LNCAP (cell line): Measurements from ENCODE around the gene RBM20.

Source experiments
- TF ChIP-seq, protein P1 (sequence below): fragments of 450-650 bp; IDR thresholded peaks from 2 replicates; pipeline ENCODE4 v1.5.1; 2017; ENCODE audit warnings: mild to moderate bottlenecking

Gene RBM20

GRCh38 chr10:110649347-110650264, 5.5 kb downstream of the RBM20 start:
- TF ChIP-seq, protein P1, sequence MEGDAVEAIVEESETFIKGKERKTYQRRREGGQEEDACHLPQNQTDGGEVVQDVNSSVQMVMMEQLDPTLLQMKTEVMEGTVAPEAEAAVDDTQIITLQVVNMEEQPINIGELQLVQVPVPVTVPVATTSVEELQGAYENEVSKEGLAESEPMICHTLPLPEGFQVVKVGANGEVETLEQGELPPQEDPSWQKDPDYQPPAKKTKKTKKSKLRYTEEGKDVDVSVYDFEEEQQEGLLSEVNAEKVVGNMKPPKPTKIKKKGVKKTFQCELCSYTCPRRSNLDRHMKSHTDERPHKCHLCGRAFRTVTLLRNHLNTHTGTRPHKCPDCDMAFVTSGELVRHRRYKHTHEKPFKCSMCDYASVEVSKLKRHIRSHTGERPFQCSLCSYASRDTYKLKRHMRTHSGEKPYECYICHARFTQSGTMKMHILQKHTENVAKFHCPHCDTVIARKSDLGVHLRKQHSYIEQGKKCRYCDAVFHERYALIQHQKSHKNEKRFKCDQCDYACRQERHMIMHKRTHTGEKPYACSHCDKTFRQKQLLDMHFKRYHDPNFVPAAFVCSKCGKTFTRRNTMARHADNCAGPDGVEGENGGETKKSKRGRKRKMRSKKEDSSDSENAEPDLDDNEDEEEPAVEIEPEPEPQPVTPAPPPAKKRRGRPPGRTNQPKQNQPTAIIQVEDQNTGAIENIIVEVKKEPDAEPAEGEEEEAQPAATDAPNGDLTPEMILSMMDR = no peak

DNA sequence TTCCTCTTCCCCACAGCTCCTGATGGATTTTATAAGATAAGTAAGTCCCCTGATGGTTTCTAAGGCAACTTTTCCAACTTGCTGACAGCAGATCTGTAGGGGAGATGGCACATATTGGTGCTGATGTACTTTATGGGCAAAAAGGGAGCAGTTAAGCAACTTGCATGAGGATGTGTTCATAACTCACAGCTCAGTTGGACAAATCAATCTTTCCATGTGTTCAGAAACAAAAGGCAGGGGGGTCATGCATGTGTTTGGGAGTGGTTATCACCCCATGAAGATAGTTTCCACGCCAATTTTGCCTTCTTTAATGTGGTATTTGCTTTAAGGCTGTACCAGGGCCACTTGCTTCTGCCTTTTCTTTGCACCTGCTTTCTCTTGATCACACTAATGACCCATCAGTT, 6.1 kb downstream of the RBM20 start:
- TF ChIP-seq, protein P1 = no peak

DNA sequence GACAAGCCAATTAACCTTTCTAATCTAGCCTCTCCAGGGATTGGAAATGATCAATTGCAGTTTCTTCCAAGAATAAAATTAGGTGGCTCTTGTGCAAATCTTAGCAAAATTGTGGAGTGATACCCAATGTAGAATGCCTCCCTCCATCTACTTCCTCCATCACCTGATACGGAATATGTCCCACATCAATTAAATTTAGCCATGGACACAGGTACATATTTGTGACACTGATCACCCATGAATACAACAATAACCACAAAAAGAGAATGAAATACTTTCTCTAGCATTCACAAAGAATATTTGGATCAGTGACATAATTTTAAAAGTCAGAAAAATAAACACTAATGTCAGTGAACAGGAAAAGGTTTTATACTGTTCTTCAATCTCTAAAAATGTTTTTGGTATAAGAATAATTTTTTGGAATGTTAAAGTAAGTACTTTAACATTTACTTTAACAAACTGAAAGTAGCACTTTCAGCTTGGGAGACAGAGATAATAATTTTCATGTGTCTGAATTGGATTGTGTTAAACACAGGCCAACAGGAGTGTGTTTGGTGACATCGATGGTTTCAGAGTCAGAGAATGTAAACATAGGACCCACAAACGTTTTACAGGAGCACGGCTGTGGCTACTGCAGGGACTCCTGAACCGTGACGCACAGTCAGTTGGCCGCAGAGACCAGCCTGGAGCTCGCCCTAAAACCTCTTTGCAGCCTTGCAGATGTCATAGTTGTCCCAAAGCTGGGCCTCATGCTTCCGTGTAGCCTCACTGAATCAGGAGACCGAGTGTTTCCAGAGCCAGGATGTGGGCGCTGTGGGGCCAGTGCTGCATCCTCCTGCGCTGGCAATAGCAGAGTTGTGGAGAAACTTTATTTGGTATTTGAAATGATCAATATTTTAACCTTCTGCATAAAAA, 7.2 kb downstream of the RBM20 start:
- TF ChIP-seq, protein P1 = no peak

DNA sequence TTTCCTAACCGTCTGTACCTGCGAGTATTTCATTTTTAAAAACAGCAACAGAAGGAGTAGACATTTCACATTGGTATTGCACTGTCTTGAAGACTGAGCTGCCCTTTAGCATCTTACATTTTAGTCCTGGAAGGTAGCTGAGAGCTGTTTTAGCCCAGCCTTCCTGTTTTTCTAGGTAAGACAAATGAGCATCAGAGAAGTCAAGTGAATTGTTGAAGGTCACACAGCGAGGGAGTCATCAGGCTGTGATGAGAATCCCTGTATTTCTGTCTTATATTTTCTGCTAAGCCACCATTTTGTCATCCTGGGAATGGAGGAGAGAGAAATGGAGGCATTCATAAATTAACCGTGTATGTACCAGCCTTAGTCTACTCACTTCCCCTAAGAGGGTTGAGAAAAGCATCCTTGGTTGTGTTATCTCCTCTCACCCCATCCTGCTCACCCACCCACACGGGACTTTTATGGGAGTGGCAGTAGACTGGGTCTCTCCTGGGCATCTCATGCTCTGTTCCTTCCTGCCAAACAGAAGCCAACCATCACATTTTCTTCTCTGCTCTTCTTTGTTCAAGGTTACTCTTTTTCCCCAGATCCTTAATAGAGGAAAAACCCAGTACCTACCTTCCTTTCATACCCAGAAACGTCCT, 8.5 kb downstream of the RBM20 start:
- TF ChIP-seq, protein P1 = no peak

GRCh38 chr10:110655320-110655719, 11.2 kb downstream of the RBM20 start:
- TF ChIP-seq, protein P1 = no peak

- TF ChIP-seq, protein P1 = no peak
Observed at GRCh38 chr10:110656612-110657011, 12.5 kb downstream of the RBM20 start.

DNA sequence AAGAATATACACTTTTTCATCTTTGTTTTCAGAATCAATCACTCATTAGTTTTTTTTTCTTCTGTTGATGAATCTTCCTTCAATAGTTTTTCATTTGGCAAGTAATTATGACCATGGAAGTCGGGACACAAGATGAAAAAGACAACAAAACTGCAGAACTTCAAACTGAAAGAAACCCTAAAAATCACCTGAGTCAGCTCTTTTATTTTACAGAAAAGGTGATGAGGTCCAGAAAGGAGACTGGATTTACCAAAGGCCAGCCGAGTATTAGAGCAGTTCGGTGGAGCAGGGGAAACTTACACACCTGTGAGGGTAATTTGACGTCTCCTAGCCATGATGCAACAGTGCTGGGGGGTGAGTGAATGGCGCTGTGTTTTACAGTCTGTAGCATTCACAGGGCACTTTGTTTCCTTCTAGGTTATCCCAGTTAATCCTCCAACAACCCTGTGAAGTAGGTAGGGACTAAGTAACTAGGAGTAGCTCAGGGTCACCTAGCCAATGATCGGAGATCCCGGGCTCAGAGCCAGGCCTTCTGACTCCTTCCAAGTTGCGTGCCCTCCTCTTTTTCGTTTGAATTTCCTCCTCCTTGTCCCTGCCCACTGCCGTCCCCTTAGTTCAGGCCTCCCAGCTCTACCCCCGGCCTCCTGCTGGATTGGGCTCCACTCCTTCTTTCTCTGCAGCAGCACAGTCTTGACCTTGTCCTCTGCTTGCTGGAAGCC, 14.0 kb downstream of the RBM20 start:
- TF ChIP-seq, protein P1 = no peak
